OCI-M1 (cell line): Measurements from ENCODE around the gene TTLL5.
"Not testable (repeated sequence)": the region's sequence is repeated elsewhere in the genome, so short reads cannot be mapped to it uniquely, and the experiment has no call there.

Experiments used
- DNase-seq: peaks from one replicate; lab custom pipeline; 2025; lab: John Stamatoyannopoulos, UW

The TTLL5 gene

DNA sequence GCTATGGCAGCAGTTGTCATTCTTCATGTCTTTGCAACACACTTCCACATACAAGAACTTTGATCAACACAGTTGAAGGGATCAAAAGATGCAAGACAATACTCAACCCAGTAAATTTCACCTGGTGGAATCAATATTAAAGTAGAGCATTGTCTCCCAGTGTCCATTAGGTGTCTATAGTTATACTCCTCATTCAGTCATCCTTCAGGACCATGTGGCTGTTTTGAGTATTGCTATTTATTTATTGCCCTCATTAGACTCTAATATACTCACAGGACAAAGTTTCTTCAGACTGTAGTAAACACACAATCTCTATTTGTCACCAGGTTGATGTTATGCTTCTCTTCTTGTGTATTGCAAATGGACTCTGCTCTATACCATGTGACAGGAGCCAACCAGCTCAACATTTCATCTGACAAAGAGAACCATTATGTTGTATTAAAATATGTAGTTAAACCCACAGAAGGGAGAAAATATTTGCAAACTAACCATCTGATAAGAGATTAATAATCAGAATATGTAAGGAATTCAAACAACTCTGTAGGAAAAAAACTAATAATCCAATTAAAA is 174.2 kb downstream of the TTLL5 start:
- DNase-seq = no peak

DNA sequence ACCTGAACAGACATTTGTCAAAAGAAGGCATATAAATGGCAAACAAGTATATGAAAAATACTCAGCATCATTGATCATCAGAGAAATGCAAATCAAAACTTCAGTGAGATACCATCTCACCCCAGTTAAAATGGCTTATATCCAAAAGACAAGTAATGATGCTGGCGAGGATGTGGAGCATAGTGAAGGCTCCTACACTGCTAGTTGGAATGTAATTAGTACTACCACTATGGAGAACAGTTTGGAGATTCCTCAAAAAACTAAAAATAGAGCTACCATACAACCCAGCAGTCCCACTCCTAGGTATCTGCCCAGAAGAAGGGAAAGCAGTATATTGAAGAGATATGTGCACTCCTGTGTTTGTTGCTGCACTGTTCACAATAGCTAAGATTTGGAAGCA is 174.7 kb downstream of the TTLL5 start:
- DNase-seq = no peak

DNA sequence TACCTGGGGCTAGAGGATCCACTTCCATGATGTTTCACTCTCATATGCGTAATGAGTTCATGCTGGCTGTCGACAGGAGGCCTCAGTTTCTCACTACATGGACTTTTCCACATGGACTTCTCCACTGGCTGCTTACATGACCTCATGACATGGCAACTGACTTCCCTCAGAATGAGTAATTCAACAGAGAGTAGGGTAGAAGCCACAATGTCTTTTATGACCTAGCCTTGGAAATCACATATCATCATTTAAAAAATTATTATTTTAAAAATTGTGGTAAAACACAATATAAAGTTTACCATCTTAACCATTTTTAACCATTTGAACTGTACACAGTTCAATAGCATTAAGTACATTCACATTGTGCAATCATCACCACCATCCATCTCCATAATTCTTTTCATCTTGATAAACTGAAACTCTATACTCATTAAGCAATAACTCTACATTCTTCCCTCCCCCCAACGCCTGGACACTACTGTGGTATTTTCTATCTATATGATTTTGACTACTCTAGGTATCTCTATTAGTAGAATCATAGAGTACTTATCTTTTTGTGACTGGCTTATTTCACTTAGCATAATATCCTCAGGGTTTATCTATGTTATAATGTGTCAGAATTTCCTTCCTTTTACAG is 176.2 kb downstream of the TTLL5 start:
- DNase-seq = peak; percentile 74

DNA sequence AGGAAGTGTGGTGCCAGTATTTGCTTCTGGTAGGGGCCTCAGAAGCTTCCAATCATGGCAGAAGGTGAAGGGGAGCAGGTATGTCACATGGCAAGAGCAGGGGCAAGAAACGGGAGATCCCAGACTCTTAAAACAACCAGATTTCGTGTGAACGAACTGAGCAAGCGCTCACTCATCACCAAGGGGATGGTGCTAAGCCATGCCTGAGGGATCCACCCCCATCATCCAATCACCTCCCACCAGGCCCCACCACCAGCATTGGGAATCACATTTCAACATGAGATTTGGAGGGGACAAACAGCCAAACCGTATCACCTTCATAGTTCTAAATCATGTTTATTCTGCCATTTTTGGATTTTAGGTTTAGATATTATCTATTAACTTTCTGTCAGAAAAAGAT is 179.9 kb downstream of the TTLL5 start:
- DNase-seq = no peak

DNA sequence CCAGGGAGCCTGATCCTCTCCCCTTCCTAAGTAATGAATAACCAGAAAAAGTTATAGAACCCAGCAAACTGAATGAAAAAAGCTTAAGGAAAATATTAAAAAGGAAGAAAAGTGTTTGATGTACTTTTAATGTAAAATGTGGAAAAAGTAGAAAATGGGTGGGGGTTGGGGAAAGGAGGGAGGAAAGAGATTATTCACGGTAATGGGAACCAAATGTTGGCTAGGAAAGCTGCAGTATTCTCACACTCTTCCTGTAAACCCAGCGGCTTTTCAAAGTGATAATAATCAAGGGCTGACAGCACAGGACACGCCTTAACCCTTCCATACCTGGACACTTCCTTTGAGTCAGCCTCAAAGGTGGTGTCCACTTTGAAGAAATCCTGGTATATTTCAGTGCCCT is 181.5 kb downstream of the TTLL5 start:
- no peak for DNase-seq

DNA sequence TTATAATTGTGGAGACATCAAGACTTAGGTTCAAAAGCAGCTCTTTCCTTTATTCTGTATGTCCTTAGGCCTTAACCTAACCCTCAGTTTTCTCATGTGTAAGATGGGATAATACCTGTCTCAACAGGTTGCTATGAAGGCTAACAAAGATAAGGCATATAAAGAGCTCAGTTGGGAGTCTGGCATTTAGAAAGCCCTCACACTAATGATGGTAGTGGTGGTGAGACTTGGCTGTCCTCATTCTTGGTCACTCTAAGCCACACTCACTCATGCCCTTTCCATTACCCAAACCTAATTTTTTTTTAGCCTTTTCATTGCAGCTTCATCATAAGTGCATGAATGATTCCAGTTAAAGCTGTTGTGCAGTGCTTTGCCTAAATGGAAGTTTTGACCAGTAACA is 183.4 kb downstream of the TTLL5 start:
- no peak for DNase-seq

DNA sequence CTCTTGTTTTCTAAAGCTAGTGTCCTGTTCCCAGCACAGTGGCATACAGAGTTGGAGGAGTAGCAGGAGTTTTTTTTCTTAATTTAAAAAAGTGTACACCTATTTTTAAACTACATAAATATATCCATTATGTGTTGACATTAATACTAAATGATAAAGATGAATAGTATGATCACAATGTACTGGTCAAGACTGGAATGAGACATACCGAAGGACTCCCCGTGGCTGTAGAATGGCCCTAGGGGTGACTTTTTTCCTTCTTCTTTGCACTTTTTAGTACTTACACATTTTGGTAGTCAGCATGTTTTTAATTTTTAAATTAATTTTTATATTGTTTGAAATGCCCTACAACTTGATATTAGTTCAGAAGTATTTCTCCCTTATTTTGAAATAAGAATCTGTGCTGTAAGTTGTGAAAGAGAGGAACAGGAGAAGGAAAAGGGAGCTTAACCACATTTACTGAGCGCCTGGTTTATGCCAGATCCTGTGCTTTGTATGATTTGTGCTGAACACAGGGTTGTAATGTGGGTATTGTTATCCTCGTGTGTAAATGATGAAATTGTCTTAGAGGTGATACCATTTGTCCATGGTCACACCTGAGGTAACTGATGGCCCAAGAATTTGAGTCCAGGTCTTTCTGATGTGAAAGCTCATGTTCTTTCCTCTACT is 184.2 kb downstream of the TTLL5 start:
- no peak for DNase-seq

DNA sequence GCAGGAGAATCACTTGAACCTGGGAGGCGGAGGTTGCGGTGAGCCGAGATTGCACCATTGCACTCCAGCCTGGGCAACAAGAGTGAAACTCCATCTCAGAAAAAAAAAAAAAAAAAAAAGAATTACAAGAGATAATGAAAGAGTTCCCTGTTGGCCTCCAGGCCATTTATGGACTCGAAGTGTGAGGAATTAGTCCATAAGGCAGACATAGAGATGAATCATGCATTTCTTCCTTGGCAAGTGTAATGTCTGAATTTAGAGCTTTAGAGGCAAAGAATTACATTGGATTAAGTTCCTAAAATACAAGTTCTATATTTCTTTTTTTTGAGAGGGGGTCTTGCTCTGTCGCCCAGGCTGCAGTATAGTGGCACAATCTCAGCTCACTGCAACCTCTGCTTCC is 185.6 kb downstream of the TTLL5 start:
- not testable (repeated sequence) for DNase-seq

DNA sequence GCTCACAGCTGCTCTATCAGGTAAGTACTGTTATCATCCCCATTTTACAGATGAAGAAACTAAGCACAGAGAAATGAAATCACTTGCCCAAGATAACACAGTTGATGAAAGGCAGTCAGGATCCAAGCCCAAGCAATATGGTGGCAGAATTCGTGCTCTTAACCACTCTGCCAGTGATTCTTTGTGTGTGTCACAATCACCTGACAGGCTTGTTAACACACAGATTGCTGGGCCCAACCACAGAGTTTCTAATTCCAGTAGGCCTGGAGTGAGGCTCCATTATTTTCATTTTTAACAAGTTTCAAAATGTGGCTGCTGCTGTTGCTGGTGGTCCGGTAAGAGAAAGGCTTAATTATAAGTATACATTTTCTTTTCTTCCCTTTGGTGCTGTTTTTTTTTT is 186.5 kb downstream of the TTLL5 start:
- DNase-seq = no peak

DNA sequence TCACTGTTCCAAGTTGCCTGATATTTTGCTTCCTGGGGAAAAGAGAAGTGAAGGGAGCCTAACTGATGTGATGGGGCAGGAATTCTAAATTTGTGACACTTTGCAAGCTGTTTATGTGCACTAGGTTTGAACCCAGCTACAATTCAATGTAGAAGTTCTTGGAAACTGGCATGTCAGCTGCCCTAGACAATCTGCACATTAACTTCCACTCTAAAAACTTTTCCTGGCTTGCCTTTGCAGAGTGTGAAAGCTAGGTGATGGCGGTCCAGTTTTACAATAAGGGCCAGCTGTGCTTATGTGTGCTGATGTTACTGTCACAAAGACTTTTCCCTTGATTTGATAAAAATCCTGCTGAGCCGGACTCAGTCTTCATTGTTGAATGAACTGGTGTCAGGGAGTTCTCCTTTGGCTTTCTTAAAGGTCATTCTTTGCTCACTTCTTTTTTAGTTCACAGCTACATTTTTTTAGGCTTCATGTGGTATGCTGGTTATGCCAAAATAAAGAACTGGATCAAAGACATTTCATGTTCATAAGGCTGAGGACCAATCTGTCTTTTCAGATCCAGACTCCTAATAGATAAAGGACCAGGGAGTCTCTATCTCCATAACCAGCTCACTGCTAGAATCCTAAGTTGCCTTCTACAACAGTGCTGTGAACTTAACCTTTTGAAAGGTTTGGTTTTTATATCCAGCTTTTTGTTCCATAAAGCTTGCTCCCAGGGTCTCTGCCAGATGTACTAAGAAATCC is 187.3 kb downstream of the TTLL5 start:
- DNase-seq = no peak

DNA sequence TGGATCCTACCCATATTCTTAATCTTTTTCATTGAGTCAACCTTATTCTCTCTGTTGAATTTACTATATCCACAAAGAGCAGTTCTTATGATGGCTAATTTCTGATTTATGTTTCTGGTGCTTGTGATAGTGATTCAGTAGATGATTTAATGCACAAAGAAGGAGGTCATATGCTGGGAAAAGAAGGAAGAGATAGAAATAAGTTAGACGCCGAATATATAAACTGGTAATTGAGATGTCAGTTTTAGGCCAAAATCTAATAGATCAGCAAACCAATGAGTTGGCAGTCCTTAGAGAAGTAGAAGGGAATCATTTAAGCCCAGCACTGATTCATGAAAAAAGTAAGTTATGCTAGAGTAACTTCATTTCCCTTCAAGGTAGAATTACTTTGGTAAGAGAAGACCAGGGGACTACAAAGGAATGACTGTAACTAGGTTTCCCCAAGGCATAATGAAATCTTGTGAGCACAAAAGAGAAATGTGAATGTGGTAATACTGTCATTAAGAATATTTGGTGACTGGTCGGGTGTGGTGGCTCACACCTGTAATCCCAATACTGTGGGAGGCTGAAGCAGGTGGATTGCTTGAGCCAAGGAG is 188.4 kb downstream of the TTLL5 start:
- no peak for DNase-seq

DNA sequence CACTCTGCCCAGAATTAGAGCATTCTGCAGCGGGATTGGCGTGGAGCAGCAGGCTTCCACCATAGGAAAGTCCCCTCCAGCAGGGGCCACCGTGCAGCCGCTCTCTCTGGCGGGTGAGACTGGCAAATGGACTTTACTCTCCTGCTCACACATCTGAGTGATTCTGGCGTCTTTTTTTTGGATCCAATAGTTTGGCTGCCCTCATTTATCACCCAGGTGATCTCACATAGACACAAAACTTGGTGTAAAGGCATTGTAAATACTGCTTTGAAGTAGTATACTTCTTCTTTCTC is 190.5 kb downstream of the TTLL5 start:
- no peak for DNase-seq

DNA sequence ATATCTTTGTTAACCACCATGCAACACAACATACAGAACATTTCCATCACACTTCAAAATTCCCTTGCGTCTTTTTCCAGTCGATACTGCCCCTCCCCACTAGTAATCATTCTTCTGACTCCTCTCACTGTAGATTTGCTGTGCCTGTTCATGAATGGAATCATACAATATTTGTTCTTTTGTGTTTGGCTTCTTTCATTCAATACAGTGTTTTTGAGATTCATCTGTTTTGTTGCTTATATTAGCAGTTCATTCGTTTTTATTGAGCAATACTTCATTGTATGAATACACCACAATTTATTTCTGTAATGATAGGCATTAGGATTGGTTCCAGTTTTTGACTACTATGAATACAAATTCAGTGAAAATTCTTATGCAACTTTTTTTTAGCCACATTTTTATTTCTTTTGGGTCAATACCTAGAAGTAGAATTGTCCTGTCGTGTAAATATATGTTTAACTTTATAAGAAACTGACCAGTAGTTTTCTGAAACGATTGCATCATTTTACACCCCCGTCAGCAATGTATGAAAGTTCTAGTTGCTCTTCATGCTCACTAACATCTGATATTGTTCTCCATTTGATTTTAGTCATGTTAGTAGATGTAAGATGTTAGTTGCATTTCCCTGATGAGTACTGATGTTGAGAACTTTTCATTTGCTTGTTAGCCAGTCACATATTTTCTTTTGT is 193.2 kb downstream of the TTLL5 start:
- peak; percentile 17 for DNase-seq

DNA sequence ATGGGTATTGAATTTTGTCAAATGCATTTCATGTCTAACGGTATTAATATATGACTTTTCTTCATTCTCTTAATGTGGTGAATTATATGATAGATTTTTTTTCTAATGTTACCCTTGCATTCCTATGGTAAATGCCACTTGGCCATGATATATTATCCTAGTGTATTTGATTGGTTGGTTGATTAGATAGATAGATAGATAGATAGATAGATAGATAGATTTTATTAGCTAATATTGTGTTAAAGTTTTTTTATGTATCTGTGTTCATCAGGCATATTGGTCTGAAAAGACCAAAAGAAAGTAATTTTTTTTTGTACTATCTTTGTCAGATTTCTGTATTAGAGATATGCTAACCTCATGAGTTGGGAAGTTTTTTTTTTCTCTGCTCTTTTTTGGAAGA is 196.2 kb downstream of the TTLL5 start:
- DNase-seq = no peak

DNA sequence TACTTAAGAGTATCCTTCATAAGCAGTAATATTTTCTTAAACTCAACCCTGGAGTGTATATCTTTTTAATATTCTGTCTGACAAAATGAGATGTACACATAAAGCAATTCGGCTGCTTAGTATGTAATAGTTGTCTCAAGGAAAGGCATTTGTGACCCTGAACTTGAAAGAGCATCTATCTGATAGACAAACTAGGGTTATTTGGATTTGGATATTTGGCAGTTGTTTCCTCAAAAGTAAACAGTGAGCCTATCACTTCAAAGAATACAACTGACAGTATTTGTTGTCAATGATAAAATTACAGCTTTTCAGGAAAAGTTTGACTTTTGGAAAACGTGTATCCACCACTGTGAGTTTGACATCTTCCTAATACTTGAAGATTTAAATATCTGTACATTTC is 197.3 kb downstream of the TTLL5 start:
- no peak for DNase-seq

DNA sequence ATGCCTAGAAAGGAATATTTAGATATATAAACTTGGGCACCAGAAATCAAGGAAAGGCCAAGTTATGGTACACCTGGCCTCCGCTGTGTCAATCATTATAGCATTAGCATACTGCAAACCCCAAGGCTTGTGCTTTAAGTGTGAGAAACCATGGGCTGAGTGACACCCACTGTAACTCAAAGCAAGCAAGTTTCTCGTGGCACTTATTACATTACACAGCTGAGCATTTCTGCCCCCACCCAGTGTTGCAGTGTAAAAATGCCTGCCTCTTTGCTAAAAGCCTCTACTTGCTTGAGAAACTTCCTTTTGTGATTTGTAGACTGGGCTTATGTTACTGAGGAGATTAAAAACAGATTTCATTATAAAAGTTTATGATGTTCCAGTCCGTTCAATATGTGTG is 198.7 kb downstream of the TTLL5 start:
- no peak for DNase-seq

DNA sequence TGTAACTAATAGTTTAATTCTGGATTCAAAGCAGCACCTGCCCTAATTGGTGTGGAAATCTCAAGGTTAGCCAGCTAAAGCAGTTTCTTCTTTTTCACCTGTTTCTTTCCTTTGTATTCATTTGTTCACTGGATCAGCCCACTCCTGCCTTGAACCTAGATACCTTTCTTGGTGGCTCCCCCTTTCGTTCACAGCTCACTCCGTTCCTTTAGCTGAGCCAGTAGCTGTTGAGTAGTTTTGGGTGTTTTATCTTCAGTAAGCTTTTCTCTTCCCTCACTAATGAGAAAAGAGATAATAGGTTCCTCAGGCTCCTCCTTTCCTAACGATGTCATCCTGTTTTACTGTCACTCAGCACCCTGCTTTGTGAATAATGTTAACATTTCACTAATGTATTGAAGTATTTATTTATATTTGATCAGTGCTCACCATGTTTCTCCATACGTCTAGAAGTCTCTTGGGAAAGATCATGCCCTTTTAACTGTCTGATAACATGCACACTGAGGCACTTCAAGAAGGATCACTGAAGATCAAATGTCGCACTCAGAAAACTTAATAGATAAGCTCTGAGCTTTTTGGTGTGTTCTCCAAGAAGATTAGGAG is 199.6 kb downstream of the TTLL5 start:
- no peak for DNase-seq

DNA sequence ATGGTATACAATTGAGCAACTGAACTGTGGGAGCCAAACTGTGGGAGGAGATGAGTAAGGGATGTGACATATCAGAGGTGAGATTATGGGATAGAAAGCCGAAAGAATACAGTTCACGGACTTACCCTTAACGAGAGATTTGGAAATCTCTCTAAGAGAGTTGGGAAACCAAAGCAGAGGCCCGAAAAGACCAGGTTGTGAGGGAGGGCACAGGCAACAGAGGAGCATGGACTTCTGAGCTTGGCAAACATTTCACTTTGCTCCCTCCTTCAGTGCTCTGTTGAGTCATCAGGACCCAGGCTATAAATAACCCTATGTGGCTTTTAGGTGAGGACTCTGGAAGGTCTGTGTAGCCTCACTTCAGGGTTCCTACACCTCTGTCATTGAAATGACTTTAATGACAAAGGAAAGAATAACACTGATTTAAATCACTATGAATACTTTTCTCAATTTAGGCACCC is 200.1 kb downstream of the TTLL5 start:
- DNase-seq = peak; percentile 12

DNA sequence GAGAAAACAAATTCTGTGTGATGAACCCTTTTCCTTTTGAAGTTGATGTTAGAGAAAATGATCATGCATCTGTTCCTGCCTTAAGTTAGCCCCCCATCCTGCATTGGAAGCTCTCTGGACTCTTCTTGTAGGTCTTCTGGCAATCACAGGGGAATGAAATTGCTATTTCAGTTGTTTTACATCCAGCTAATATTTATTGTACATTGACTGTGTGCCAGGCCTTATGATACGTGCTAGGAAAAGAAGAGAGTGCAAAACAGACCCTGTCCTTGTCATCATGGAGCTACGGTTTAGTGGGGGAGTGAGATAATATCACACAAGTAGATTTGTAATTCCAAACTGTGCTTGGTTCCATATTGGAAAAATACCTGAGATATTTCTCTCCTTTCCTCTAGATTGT is 202.2 kb downstream of the TTLL5 start:
- no peak for DNase-seq

DNA sequence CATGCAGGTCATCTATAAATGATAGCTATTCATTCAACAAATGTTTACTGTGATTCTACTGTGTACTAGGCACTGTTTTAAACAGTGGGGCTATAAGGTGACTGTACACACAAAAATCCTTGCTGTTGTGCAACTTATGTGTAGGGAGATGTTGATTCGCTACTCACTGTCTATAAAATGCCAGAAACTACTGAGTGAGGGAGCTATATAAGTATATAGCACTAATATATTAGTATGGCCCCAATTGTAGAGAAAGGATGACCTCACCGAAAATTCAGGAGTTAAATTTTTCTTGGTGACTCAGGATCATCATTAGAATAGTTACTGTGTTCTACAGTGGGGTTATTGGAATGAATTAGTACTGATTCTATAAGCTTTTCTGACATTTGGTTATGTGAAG is 203.3 kb downstream of the TTLL5 start:
- no peak for DNase-seq

DNA sequence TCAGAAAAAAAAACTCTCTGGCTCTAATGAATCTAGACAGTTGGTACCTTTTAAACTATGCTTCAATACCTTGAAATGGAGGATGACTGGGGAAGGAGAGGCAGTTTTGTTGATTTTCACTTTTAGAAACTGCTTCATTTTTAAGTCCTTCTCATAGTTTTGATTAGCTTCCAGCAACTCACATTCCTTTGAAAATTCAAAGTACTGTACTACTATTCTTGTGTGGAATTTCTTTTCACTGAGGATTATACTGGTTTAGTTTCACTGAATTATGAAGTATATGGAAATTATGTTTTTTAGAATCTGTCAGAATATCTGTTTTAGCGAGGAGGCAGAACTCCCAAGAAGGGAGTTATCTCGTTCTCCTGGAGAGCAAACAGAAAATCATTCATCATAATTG is 204.5 kb downstream of the TTLL5 start:
- no peak for DNase-seq

DNA sequence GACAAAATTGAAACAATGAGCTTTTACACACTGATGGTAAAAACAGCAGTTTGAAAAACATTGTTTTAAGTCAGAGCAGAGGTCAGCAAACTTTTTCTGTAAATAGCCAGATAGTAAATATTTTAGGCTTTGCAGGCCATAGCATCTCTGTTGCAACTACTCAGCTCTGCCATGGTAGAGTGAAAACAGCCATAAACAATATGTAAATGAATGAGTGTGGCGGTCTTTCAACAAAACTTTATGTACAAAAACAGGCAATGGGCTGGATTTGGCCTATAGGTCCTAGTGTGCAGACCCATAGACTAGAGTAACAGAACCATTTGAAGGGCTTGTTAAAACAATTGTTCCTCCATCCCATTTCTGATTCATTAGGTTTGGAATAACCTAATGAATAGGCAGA is 205.9 kb downstream of the TTLL5 start:
- DNase-seq = no peak
